ENCODE measurements around the gene SFMBT2. TPM values are rescaled to one million over a fixed set of nuclear protein-coding genes. Genes with fewer than 3 reads are reported as not detected.

The SFMBT2 gene
- total RNA-seq, 2 experiments from 2014 or later = 7.9 to 8.3 TPM

GRCh38 chr10:7211857-7212577 is 198.8 kb downstream of the SFMBT2 start:
- BruUV-seq (replicated peaks) = no TSS peak
- Histone ChIP-seq H3K4me1 (ENCODE audit: insufficient read depth, low read length, poor library complexity, severe bottlenecking) (no peaks in the 10 kb centered on the region), H2AFZ (ENCODE audit: low read length) (no peak overlapping the region), H4K20me1 (ENCODE audit: insufficient read depth, low read length) (no peaks in the 10 kb centered on the region), H3K79me2 (ENCODE audit: insufficient read depth, low read depth, low read length) (no peaks in the 10 kb centered on the region), H3K9me2 (ENCODE audit: insufficient read depth, low read length) (no peaks in the 10 kb centered on the region), H3K4me3 (ENCODE audit: low read depth, low read length, poor library complexity, severe bottlenecking) (no peak overlapping the region), H3K4me2 (ENCODE audit: low read length) (no peak overlapping the region), H3K9me3 (ENCODE audit: low read length) (no peaks in the 10 kb centered on the region), H3K36me3 (ENCODE audit: insufficient read depth, low read length) (no peaks in the 10 kb centered on the region; the same call in 1 of the 2 replicates), H3K27ac (ENCODE audit: low read depth, low read length, poor library complexity, severe bottlenecking) (no peak overlapping the region)
- CTCF ChIA-PET (ENCODE audit: unreplicated experiment) = interaction anchor here (0.7 kb wide), 1 partner anchor 852 kb away, joined by 5 read pairs; no protein-coding TSS in a partner anchor
- POLR2A ChIA-PET = interaction anchor here (1.7 kb wide), 1 partner anchor 12 kb away, joined by 5 read pairs; no protein-coding TSS in a partner anchor
- TF ChIP-seq EZH2phosphoT487 (IDR thresholded peaks at IDR 0.05; ENCODE audit: borderline replicate concordance, low read depth, low read length) = no peak
- TF ChIP-seq, protein P1, sequence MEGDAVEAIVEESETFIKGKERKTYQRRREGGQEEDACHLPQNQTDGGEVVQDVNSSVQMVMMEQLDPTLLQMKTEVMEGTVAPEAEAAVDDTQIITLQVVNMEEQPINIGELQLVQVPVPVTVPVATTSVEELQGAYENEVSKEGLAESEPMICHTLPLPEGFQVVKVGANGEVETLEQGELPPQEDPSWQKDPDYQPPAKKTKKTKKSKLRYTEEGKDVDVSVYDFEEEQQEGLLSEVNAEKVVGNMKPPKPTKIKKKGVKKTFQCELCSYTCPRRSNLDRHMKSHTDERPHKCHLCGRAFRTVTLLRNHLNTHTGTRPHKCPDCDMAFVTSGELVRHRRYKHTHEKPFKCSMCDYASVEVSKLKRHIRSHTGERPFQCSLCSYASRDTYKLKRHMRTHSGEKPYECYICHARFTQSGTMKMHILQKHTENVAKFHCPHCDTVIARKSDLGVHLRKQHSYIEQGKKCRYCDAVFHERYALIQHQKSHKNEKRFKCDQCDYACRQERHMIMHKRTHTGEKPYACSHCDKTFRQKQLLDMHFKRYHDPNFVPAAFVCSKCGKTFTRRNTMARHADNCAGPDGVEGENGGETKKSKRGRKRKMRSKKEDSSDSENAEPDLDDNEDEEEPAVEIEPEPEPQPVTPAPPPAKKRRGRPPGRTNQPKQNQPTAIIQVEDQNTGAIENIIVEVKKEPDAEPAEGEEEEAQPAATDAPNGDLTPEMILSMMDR (conservative IDR thresholded peaks at IDR 0.05; ENCODE audit: low read length) = no peak
- intact Hi-C loops (cut with micrococcal nuclease; ENCODE audit: unreplicated experiment) = no loop called here
- no peak for DNase-seq (ENCODE audit: low spot score)

- no peak overlapping the region for H3K4me2 ChIP-seq (ENCODE audit: low read length)
- H2AFZ ChIP-seq (ENCODE audit: low read length) = no peak overlapping the region
- ChIA-PET CTCF (ENCODE audit: unreplicated experiment) (no interaction called here), POLR2A (interaction anchor here (1.7 kb wide), 1 partner anchor 11 kb away, joined by 5 read pairs; no protein-coding TSS in a partner anchor)
- intact Hi-C loops (cut with micrococcal nuclease; ENCODE audit: unreplicated experiment) = no loop called here
- H4K20me1 ChIP-seq (ENCODE audit: insufficient read depth, low read length) = no peaks in the 10 kb centered on the region
- DNase-seq (ENCODE audit: low spot score) = no peak
- no peaks in the 10 kb centered on the region for H3K9me3 ChIP-seq (ENCODE audit: low read length)
- no peaks in the 10 kb centered on the region for H3K79me2 ChIP-seq (ENCODE audit: insufficient read depth, low read depth, low read length)
- BruUV-seq (replicated peaks) = no TSS peak
- H3K27ac ChIP-seq (ENCODE audit: low read depth, low read length, poor library complexity, severe bottlenecking) = no peak overlapping the region
- no peak for TF ChIP-seq EZH2phosphoT487 (IDR thresholded peaks at IDR 0.05; ENCODE audit: borderline replicate concordance, low read depth, low read length)
- TF ChIP-seq, protein P1 (conservative IDR thresholded peaks at IDR 0.05; ENCODE audit: low read length) = no peak
- H3K4me1 ChIP-seq (ENCODE audit: insufficient read depth, low read length, poor library complexity, severe bottlenecking) = no peaks in the 10 kb centered on the region
- H3K9me2 ChIP-seq (ENCODE audit: insufficient read depth, low read length) = no peaks in the 10 kb centered on the region
- no peaks in the 10 kb centered on the region for H3K36me3 ChIP-seq (ENCODE audit: insufficient read depth, low read length)
- no peak overlapping the region for H3K4me3 ChIP-seq (ENCODE audit: low read depth, low read length, poor library complexity, severe bottlenecking)
These were observed 200.3 kb downstream of the SFMBT2 start for GRCh38 chr10:7210516-7210915.

GRCh38 chr10:7209458-7209857 is 201.4 kb downstream of the SFMBT2 start:
- H3K36me3 ChIP-seq (ENCODE audit: insufficient read depth, low read length) = no peaks in the 10 kb centered on the region
- no peaks in the 10 kb centered on the region for H4K20me1 ChIP-seq (ENCODE audit: insufficient read depth, low read length)
- no peak overlapping the region for H3K4me3 ChIP-seq (ENCODE audit: low read depth, low read length, poor library complexity, severe bottlenecking)
- no peak overlapping the region for H3K4me2 ChIP-seq (ENCODE audit: low read length)
- no peak for DNase-seq (ENCODE audit: low spot score)
- H3K79me2 ChIP-seq (ENCODE audit: insufficient read depth, low read depth, low read length) = no peaks in the 10 kb centered on the region
- no peaks in the 10 kb centered on the region for H3K9me2 ChIP-seq (ENCODE audit: insufficient read depth, low read length)
- ChIA-PET CTCF (ENCODE audit: unreplicated experiment) (no interaction called here), POLR2A (no interaction called here)
- no peaks in the 10 kb centered on the region for H3K4me1 ChIP-seq (ENCODE audit: insufficient read depth, low read length, poor library complexity, severe bottlenecking)
- TF ChIP-seq EZH2phosphoT487 (IDR thresholded peaks at IDR 0.05; ENCODE audit: borderline replicate concordance, low read depth, low read length) = no peak
- TF ChIP-seq, protein P1 (conservative IDR thresholded peaks at IDR 0.05; ENCODE audit: low read length) = no peak
- no TSS peak for BruUV-seq (replicated peaks)
- H3K9me3 ChIP-seq (ENCODE audit: low read length) = no peaks in the 10 kb centered on the region
- H3K27ac ChIP-seq (ENCODE audit: low read depth, low read length, poor library complexity, severe bottlenecking) = no peak overlapping the region
- no peak overlapping the region for H2AFZ ChIP-seq (ENCODE audit: low read length)
- intact Hi-C loops (cut with micrococcal nuclease; ENCODE audit: unreplicated experiment) = no loop called here

Data from OCI-LY7 (cell line).